C4-2B (cell line): Measurements from ENCODE around the gene IRF4.
"Not testable (repeated sequence)": the region's sequence is repeated elsewhere in the genome, so short reads cannot be mapped to it uniquely, and the experiment has no call there.

Source experiments
- H3K27ac ChIP-seq: fragments of 450-650 bp; 2 replicates; pipeline ENCODE4 v1.5.1; 2017
- ZFX ChIP-seq: fragments of 450-650 bp; IDR thresholded peaks from 2 replicates; pipeline ENCODE4 v1.6.1; 2017
- TF ChIP-seq, protein P1 (sequence below): fragments of 450-650 bp; conservative IDR thresholded peaks from 2 replicates; pipeline ENCODE4 v1.5.1; 2017; ENCODE audit warnings: mild to moderate bottlenecking

Gene IRF4

DNA sequence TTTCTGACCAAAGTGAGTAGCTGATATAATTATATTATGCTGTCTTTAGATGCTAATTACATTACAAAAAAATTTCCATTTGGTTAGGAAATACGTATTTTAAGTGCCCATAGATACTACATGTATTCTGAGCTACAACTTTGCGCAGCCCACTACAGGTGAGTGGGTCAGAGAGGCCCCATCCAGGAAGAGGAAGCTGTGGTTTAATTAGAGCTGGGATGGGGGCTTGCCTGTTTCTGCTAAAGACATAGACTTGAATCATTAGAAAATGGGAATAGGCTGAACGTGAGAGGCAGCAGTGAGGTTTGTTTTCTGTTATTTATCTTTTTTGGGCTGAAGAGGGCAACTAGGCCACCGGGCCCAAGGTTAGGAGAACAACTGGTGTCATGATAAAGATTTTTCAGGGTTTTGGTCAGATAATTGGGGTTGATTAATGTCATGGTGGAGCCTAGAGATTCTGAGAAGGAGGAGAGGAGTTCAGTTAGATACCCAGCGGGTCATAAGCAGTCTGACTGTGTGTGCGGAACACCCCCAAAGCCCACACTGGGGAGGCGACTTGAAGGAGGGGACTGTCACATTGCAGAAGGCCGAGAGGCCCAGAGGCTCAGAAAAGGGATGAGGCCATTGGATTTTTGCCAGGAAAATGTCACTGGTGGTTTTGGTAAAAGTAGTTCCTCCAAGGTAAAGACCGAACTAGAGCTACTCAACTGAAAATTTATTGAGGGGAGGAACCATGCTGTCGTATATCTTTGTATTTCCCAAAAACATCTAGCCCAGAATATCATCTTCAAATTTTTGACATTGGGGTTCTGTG lies 14.5 kb upstream of the IRF4 start:
- H3K27ac ChIP-seq: no peak overlapping the region
- TF ChIP-seq, protein P1, sequence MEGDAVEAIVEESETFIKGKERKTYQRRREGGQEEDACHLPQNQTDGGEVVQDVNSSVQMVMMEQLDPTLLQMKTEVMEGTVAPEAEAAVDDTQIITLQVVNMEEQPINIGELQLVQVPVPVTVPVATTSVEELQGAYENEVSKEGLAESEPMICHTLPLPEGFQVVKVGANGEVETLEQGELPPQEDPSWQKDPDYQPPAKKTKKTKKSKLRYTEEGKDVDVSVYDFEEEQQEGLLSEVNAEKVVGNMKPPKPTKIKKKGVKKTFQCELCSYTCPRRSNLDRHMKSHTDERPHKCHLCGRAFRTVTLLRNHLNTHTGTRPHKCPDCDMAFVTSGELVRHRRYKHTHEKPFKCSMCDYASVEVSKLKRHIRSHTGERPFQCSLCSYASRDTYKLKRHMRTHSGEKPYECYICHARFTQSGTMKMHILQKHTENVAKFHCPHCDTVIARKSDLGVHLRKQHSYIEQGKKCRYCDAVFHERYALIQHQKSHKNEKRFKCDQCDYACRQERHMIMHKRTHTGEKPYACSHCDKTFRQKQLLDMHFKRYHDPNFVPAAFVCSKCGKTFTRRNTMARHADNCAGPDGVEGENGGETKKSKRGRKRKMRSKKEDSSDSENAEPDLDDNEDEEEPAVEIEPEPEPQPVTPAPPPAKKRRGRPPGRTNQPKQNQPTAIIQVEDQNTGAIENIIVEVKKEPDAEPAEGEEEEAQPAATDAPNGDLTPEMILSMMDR: no peak
- no peak for TF ChIP-seq ZFX

DNA sequence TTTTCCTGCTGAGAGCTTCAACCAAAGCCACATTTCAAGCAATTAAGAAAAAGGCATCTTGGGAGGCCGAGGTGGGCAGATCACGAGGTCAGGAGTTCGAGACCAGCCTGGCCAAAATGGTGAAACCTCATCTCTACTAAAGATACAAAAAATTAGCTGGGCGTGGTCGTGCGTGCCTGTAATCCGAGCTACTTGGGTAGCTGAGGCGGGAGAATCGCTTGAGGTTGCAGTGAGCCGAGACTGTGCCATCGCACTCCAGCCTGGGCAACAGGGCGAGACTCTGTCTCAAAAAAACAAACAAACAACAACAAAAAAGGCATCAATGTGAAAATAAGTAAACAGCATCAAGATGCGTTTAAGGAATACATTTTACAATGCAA lies 13.9 kb upstream of the IRF4 start:
- not testable (repeated sequence) for H3K27ac ChIP-seq

DNA sequence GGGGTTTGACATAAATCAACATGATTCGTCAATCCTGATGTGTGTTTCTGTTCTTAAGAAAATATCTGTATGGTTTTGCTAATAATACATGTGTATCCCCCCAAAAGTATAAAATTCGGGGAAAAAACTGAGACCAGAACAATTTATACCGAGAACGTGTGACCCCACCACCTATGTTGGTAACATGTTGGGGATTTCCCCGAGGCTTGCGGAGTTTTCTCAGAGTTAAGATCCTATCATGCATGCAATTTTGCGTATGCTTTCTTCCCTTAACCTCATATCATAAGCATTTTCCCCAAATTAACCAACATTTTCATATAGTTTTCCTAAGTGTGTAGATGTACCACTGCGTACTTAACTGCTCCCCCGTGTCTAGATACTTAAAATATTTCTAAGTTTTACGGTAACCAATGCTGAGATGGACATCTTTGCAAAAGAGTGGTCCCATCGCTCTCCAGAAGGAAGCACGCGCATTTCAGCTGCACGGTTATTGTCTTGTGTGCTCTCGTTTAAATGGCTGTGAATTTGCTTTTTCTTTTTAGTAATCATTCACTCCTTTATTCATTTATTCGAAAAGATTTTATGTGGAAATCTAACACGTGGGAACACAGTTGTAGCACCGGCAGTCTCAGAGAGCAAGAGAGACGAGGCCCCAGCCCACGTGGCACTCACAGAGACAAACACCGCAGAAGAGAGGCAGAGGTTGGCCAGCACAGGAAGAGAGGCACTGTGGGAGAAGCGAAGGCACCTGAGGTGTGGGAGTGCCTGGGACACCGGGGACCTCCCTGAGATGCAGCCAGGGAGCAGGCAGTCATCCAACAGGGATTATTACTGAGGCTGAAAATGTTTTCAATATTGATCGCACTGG lies 13.2 kb upstream of the IRF4 start:
- H3K27ac ChIP-seq: no peak overlapping the region
- no peak for TF ChIP-seq ZFX
- TF ChIP-seq, protein P1: no peak

DNA sequence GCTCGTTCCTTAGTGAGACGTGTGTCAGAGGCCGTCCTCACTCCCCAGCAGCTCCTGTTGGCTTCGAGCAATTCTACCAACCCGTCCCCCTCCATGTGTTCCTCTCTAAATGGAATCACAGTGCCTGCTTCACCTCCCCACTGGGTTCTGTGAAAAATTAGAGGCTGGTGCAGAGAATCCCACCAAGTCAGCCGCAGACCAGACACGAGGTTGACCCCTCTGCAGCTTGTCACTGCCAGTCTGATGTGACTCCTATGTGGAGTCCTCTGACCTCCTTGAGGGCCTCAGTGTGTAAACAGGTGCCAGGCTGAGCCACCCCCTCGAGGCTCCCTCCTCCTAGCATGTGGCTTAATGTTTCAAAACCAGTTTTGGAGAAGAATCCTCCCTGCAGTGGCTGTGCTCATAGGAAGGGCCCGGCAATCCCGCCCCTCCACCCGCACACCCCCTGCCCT lies 12.6 kb upstream of the IRF4 start:
- no peak overlapping the region for H3K27ac ChIP-seq
- TF ChIP-seq, protein P1: no peak
- no peak for TF ChIP-seq ZFX

DNA sequence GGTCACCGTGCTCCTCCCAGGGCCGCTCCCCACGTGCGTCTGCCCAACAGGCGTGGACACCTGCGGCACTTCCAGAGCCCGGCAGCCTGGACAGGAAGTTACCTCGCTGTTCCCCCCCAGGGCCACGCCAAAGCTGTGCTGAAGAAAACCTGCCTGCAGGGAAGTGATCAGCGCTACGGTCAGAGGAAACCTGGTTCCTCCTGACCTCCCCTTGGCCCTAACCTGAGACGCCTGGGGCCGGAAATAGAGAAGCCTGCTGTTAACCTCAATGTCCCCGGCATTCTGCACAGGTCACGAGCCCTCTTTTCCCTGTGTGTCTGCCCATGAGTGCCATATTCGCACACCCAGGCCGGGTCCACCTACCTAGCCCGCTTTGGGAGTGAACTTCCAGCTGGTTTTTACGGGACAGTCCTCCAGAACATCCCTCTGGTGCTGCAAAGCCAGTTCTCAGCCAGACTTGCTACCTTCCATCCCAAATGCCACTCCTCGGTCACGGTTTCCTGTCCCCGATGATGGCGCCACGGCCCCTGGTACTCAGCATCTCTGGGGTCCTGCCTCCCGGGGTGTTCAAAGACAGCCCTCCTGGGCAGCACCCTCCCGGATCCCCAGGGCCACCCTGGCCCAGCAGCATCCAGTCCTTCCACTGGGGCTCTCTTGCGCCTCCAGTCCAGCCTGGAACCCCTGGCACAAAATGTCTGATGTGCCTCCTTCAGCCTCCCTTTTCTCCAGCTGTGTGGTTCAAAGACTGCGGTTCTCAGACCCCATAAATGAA lies 12.0 kb upstream of the IRF4 start:
- no peak overlapping the region for H3K27ac ChIP-seq
- TF ChIP-seq, protein P1: no peak
- no peak for TF ChIP-seq ZFX

DNA sequence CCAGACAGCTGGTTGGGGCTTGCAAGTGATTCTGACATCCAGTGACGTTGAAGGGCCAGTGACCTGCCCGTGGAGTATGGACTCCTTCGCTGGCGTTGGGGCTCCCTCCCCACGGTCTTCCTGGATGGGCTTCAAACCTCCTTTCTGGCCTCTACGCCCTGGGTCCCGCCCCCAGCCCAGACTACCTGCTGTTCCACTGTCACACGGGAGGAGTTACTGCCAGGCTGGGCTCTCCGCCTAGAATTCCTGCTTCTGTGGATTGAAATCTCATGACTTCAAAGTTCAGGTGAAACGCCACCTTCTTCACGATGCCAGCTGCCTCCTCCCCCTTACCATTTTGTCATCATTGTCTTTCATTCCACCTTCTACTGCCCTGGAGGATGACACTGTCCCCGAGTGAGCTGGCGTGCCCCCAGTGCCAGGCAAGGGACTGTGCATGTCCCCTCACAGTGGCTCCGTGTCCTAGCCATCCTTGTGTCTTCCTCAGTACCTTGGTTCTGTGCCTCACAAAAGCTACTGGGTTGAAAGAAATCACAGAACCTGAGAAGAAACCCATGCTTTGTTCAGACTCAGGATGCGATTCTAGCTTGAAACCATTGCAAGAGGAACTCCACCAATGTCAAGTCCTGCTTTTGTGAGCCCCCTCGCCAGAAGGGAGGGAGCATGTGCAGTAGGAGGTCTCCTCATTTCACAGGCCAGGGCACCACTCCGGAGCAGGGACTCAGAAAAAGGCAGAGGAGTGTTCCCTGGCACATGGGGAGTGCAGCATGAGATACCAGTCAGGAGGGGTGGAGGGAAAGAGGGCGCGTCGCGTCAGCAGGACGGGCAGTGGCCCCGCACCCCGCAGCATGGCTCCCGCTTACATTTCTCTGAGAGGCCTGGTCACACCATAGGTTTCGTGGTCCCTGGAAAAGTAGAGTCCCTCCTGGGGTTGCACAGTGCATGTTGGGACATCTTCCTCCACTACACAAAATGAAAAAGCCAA lies 11.0 kb upstream of the IRF4 start:
- TF ChIP-seq, protein P1: no peak
- TF ChIP-seq ZFX: no peak

More for the DNA sequence above, 11.0 kb upstream of the IRF4 start:
- no peak overlapping the region for H3K27ac ChIP-seq
